Measurements from ENCODE around the gene ATP5F1A.
"Not testable (repeated sequence)": the region's sequence is repeated elsewhere in the genome, so short reads cannot be mapped to it uniquely, and the experiment has no call there.

ATP5F1A gene

DNA sequence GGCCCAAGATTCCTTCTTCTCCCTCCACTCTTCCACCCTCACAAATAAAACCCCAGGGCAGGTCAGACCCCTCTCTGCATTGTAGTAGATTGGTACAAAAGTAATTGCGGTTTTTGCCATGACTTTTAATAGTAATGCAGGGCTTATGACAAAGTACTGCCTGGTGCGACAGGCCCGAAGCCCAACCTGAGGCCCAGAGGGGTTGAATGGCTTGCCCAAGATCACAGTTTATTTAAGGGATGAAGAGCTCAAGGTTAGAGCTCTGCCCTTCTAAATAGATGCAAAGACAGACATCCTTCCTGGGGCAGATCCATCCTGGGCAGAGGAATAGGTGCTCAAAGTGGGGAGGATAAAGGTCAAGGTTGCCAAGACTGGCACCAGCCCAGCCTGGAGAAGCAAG lies 25.1 kb downstream of the ATP5F1A start:
- DNase-seq: no peak

DNA sequence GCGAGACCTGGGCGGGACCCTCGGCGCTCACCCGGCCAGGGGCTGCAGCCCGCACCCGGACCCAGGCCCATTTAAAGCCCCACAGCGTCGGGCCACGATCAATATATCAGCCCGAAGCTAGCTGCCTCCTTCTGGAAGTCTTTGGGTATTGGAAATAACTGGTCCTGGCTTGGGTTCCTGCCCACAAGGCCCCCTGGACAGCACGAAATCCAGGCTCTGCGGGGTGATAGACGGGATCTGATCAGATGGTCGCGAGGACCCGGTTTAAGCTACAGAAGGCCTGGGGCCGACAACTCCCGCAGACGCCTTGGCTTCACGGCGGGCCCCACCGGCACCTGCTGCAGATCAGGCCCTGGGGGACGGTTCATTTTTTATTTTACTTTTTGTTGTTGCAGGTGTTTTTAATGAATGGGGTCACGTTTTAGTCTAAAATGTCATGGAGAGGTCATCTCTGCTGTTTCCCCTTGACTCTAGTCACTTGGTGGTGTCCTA lies 25.7 kb downstream of the ATP5F1A start:
- no peak for DNase-seq

DNA sequence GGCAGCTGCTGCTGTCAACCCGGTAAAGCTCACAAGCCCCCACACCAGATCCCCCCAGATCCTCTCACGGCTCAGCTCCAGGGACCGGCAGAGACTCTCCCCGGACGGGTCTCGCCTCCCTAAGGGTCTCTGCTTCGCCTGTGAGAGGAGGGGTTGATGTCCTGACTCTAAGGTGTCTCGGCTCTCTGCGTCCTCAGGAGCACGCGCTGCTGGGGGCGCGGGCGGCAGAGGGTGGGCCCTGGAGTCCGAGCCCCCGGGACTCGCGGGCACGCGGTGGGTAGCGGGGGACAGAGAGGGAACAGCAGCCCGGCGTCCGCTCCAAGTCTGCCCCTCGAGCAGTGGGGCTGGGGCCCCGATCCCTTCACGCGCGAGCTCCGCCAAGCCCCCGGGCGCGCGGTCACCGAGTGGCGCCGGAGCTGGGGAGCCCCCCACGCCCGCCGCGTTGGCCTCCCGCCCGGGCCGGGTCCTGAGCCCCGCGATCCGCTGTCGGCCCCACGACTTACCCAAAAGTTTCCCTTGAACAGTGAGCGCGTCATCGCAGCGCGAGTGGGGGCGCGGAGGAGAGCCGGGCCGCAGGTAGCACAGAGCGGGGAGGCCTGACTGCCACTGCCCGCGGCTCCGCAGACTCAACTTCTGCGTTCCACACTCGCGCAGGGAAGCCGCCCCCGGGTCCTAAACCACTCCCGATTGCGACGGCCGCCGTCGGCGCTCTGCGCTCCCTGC lies 26.3 kb downstream of the ATP5F1A start, which contains the start of gene PSTPIP2:
PSTPIP2 (minus strand) TSS at position 608 of the 723 bp plus-strand sequence; CDS start at position 536, 72 bp downstream.
- peak; percentile 79 for DNase-seq

DNA sequence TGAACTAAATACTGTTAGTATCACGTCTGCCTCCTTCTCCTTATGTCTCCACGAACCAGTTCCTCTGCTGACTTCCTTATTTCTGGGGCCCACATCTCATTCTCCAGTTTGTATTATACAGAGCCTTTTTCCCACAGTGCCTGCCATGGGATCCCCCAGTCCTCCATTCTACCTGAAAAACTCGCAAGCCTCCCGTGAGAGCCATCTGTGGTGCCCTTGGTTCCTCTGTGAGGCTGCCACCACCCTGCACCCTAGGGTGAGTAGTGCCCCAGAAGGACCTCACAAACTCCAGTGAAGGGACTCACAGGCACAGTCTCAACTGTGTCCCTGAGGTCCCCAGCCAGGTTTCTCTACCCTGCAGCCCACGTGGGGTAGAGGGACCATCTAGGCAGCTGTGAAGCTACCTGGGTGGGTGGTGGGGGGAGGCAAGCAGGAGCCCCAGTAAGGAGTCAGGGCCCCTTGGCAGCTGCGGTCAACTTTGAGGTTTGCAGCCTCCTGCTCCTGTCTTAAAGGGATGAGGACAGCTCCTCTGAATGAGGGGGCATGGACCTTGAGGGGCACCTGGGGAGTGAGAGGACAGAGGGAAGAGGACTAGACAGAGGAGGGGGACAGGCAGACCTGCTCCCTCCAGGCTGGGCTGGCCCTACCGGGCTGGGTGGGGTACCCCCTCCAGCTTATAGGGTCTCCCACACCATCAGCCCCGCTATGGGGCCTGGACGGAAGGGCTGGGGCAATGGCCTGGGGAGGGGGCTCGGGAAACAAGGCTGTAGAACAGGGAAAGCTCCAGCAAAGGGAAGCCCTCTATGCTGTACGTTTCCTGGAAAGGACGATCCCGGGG lies 27.1 kb downstream of the ATP5F1A start:
- no peak for DNase-seq

DNA sequence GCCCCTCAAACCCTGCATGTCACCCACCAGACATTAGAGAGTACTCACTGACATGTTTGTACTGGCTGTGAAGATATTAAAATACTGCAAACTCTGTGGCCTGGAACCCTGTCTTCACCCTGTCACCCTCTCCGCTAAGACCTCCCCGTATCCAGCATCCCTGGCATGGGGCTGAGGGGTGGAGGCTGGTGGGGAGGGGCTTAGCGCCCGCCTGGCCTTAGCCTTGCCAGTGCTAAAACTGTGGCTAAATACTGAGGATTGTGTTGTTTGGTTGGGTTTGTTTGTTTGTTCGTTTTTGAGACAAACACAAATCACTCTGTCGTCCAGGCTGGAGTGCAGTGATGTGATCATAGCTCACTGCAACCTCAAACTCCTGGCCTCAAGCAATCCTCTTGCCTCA lies 27.9 kb downstream of the ATP5F1A start:
- DNase-seq: no peak

DNA sequence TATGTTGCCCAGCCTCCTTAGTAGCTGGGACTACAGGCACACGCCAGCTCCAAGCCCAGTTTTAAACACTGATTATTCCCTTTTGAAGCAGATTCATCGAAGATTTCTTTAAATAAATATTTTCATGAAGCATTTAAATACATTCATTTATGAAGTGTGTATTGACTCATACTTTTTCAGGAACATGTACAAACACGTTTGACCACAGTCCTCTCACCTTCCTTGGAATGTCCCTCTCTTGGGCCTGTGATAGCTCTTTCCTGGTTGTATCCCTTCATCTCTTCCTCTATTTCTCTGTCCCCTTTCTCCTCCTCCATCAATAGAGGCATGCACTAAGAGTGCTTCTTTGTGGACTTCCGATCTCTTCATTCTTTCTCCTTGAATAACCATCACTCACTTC lies 28.6 kb downstream of the ATP5F1A start:
- DNase-seq: no peak

DNA sequence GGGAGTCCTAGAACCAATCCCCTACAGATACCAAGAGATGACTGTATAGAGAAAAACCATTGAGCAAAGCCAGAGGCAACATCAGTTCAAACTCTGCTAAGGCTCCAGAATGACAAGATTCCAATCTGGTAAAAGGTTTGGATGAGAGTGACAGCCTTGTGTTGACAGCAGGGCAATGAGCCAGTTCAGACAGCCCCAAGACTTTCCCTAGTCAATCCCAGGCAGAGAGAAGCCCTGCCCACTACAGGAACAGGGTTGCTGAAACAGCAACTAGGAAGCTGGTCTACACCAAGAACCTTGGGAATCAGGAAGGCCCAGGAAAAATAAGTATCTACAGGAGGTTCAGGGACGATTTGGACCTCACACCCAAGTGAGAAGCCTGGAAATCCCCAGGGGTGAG lies 29.3 kb downstream of the ATP5F1A start:
- DNase-seq: no peak

DNA sequence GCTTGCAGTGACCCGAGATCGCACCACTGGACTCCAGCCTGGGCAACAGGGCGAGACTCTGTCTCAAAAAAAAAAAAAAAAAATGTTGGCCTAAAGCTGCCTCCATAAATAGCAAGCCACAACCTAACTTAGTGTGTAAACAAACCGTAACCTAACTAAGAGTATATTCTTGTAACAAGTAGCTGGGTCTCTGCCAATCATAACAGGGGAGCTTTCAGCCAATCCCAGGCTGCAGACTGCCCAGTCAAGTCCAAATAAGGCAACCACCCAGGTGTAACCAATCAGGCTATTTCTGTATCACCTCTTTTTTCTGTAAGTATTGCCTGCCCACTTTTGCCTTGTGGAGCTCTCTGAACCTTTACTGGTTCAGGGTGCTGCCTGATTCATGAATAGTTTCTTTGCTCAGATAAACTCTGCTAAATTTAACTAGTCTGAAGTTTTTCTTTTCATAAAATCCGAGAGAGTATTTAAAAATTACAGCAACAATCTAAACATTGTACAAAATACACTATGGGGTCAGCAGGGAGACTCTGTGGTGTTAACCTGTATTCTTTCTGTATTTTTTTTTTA lies 30.6 kb downstream of the ATP5F1A start:
- no peak for DNase-seq

DNA sequence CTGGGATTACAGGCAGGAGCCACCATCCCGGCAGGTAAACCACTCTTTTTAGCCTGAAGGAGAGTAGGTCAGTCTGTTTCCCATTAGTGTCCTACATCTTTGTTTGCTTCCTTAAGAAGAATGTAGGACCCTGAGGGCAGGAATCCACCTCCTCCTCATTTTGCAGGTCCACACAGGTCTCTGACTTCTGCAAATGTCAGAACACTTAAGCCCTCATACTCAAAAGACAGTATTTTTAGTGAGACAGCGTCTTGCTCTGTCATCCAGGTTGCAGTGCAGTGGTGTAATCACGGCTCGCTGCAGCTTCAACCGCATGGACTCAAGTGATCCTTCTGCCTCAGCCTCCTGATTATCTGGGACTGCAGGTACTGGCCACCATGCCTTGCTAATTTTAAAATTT lies 35.3 kb downstream of the ATP5F1A start:
- DNase-seq: no peak

DNA sequence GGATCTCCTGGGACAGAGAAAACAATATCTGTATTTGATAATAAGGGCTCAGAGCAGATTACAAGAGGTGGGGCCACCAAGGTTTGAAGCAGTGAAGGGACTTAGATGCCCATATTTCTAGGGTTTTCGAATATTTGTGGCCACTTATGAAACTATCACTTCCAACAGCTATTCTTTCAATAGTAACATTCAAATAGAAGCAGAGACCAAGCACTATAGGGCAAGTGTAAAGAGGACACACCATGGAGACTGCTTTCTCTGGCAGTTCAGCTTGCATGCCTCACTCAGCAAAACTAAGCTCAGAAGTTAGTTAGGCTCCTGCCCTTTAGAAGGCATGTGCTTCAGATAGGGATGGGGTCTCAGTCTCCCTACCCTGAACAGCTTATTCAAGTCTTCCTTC lies 36.3 kb downstream of the ATP5F1A start:
- DNase-seq: no peak

DNA sequence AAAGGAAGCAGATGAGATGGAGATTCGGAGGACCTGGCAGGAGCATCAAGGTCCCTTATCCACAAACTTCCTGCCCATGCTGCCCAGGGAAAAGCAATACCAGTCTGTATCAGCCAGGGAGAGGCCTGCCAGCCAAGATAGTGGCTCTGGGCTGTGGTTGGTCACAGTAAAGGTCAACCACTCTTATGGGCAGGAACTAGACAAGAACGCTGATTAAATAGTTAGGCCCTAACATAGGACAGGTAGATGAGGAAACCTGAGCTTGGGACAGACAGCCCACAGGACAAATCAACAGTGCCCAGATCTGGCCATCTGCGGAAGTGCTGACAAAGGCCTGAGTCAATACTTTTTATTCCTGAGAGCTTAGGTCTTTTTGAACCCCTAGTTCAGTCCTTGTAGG lies 36.7 kb downstream of the ATP5F1A start:
- no peak for DNase-seq

DNA sequence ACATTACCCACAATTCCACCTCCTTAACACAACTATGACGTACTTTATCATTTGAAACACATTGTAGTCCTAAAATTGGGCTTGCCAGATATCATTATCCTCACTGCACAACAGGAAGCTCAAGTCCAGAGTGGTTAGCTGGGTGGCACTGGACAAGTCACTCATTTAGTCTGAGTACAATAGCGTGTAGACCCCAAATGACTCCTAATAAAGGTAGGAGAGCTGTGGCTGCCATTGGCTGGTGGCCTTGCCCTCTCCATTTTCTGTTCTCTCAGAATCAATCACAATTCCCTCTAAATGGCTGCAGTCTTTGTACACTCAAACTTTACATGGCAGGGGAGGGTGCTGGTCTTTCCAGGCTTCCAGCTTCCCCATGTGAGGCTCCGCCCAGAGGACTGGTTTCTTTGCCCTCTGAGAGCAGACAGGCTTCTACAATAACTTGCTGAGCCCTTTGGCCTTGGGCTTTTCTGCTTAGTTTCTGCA lies 37.7 kb downstream of the ATP5F1A start:
- DNase-seq: no peak

DNA sequence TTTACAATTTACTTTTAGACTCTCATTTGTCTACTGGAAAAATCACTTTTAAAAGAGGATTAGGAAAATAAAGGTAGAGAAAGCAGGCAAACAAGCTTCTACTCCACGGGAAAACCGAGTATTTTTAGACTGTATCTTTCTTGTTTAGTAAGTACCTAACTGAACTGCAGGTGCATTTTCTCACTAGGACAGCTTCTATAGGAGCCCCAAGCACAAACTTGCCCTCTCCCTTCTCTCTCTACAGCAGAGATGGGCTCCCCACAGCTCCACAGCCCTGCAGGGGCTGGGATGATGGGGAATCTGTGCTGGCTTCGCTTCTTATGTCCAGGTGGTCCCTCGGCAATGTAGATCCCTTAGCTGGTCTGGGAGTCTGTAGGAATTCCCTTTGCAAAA lies 42.3 kb downstream of the ATP5F1A start:
- DNase-seq: no peak

DNA sequence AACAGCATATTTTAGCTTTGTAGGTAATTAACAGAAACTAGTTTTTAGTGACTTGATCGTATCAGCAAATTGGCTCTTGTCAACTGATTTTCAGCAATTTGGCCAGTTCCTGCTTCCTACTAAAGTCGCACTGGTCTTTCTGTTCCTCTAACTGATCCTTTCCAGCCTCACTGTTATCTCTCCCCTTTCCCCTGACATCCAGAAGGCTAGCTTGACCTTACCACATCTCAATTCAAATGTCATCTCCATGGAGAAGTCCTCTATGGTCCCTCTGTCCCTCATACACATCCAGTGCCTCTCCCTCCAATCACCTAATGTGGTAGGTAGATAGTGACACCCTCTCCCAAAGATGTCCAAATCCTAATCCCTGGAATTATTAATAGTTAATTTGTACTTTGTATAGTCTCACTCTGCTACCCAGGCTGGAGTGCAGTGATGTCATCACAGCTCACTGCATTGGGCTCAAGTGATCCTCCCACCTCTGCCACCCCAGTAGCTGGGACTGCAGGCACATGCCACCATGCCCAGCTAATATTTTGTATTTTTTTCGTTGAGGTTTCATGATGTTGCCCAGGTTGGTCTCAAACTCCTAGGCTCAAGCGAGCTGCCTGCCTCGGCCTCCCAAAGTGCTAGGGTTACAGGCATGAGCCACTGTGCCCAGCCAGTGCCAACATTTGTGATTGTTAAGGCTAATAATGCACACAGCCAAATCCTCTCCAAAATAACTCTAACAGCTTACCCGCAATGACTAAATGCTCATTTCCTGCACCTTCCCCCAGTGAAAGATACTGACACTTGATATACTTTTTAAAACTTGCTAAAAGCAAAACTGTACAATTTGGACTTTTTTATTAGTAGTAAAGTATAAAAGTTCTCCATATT lies 42.9 kb downstream of the ATP5F1A start:
- no peak for DNase-seq

DNA sequence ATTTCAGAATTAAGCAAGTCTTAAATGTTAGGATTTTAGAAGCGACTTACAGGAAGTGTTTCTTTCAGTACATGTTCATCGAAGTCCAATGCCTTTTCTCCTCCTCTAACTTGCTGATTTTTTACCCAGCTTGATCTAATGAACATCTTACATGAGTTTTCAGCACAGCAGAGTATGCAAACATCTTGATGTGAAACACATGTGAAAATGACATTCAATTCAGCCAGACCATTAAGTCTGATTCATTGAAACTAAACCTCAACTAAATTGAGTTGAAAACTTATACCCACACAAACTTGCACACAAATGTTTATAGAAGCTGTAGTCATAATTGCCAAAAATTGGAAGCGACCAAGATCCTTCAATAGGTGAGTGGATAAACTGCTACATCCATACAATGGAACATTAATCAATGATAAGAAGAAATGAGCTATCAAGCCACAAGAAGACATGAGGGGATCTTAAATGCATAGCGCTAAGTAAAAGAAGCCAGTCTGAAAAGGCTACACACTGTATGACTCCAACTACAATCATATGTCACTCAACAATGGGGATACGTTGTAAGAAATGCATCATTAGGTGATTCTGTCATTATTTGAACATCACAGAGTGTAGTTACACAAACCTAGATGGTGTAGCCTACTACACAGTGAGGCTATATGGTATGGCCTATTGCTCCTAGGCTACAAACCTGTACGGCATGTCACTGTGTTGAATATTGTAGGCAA lies 44.6 kb downstream of the ATP5F1A start:
- DNase-seq: no peak

DNA sequence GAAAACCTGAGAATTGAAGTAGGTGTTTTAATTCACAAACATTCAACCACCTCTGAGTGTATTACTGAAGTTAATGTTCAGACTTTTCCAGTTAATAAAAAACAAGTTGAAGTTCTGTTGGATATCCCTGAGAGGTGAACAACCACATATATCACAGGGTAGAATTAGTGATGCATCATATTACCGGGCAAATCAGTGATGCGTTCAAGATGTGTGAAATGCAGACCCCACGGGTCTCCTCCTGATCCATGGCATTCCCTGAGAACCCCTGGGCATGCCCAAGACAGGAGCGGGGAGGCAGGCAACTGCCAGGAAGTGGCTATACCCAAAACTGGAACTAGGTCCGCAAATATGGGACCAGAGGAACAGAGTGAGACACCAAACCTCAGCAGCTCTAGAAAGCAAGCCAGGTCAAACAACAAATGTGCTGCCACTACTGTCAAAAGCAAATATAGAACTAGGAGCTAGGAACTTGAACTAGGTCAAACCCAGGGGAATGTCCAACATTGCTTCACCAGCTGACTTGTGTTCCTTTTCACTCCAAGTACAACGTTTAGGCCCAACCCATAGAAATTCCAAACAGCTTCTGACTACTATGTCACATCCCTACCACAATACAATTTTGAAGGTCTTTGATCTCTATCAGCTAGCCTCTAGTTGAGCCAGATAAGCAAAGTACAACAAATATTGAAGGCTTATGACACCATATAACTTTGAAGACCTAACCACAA lies 46.2 kb downstream of the ATP5F1A start:
- DNase-seq: no peak

DNA sequence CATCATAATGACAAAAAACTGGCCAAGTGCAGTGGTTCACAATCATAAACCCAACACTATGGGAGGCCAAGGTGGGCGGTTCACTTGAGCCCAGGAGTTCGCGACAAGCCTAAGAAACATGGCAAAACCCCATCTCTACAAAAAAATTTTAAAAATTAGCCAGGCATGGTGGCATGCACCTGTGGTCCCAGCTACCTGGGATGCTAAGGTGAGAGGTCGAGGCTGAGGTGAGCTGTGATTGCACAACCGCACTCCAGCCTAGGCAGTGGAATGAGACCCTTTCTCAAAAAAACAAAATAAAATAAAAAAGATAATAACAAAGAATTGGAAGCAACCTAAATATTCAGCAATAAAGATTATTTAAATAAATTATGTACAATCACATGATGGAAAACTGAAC lies 47.8 kb downstream of the ATP5F1A start:
- no peak for DNase-seq

DNA sequence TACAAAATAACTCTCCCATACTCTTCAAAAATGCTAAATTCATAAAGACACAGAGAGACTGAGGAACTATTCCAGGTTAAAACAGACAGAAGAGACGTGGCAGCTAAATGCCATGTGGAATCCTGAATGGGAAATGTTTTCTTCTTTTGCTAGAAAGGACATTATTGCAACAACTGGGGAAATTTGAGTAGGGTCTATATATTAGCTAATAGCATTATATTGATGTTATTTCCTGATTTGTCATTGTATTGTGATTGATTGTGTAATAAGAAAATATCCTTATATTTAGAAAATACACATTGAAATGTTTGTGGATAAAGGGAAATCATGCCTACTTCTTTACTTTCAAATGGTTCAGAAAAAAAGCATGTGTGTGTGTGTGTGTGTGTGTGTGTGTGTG lies 49.5 kb downstream of the ATP5F1A start:
- DNase-seq: no peak

DNA sequence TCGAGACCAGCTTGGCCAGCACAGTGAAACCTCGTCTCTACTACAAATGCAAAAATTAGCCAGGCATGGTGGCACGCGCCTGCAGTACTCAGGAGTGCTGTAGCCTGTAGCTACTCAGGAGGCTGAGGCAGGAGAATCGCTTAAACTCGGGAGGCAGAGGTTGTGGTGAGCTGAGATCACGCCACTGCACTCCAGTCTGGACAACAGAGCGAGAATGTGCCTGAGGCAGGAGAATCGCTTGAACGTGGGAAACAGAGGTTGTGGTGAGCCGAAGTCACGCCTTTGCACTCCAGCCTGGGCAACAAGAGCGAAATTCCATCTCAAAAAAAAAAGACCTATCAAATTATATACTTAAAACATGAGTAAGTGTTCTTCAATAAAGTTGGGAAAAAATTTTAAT lies 50.7 kb downstream of the ATP5F1A start:
- DNase-seq: not testable (repeated sequence)

DNA sequence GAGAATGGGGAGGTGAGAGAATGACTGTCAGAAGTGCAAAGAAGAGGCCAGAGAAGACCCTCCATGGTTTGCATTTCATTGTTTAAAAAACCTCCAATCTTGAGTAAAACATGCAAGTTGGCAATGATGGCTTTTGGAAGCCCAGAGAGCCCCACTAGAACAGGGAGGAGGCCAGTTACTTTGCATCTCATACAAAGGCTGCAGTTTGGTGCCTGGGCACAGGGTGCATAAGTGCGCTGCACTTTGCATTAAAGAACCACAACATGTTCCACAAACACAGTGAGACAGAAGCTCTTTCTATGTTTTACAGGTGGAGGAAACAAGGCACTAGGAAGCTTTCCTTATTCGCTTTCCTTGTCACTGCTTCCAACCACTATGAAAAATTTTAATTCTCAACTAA lies 51.4 kb downstream of the ATP5F1A start:
- DNase-seq: no peak

DNA sequence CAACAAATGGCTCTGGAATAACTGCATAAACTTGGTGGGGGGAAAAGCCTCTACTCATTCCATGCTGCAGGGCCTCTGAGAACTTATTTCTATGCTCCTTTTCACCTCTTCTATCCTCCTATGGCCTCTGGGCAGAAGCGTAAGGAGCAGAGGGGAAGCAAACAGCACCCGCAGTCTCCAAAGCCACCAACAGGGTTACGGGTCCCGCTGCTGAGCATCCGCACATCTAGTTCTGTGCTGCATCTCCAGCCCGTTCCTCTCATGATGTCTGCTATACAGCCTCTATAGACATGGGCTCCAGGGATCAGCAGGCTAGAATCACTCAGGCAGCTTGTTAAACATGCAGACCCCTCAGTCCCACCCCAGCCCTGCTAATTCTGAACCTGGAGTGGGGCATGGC lies 52.0 kb downstream of the ATP5F1A start:
- no peak for DNase-seq

Measured in right forelimb (tissue), 1 donor.